H1 (cell line): ENCODE results near the gene SLC24A3. TPM values are rescaled to one million over a fixed set of nuclear protein-coding genes. Genes with fewer than 3 reads are reported as not detected.

Experiments
- CTCF ChIA-PET: fragments of 300-600 bp; sonication (Branson Sonifier 250); formaldehyde crosslinking; loops from one replicate; lab custom pipeline; 2021; ENCODE audit not compliant: partially characterized antibody; lab: Charles Lee
- POLR2A ChIA-PET: fragments of 300-600 bp; sonication (Branson Sonifier 250); formaldehyde crosslinking; loops from one replicate; lab custom pipeline; 2021; ENCODE audit warnings: inconsistent platforms; ENCODE audit not compliant: partially characterized antibody; lab: Charles Lee
- DNase-seq, 2 experiments: peaks; one replicate each; pipeline versions ENCODE4 v3.0.0 to v3.0.0-alpha.2; 2010 to 2022; ENCODE audit warnings: low spot score in 2 of 2, low read depth in 1 of 2, mixed read lengths in 1 of 2
- FAIRE-seq: peaks from 2 replicates; lab custom pipeline; 2011; peaks lifted over from hg19 to GRCh38; lab: Jason Lieb, UNC
- H2AFZ ChIP-seq: 2 replicates; pipeline ENCODE4 v1.8.1; 2012; ENCODE audit warnings: low read length, inconsistent platforms
- H2AK5ac ChIP-seq: 2 replicates; pipeline ENCODE4 v1.6.1; 2013; ENCODE audit warnings: low read depth, low read length
- H2BK120ac ChIP-seq: replicated peaks from 2 replicates; pipeline ENCODE3; 2013; ENCODE audit warnings: low read depth, low read length, inconsistent platforms
- H2BK12ac ChIP-seq: 2 replicates; pipeline ENCODE4 v1.6.1; 2013; ENCODE audit warnings: low read depth, low read length
- H2BK15ac ChIP-seq: 2 replicates; pipeline ENCODE4 v1.6.1; 2013; ENCODE audit warnings: low read length
- H2BK20ac ChIP-seq: 2 replicates; pipeline ENCODE4 v1.6.1; 2013; ENCODE audit warnings: low read length
- H2BK5ac ChIP-seq: 2 replicates; pipeline ENCODE4 v1.6.1; 2013; ENCODE audit warnings: low read depth, low read length
- H3K14ac ChIP-seq: 2 replicates; pipeline ENCODE4 v1.6.1; 2013; ENCODE audit warnings: inconsistent platforms; ENCODE audit not compliant: insufficient read length
- H3K18ac ChIP-seq: 2 replicates; pipeline ENCODE4 v1.6.1; 2013; ENCODE audit warnings: low read length; ENCODE audit errors: extremely low read depth
- H3K23ac ChIP-seq: 2 replicates; pipeline ENCODE4 v1.6.1; 2013; ENCODE audit warnings: inconsistent platforms; ENCODE audit not compliant: insufficient read length
- H3K23me2 ChIP-seq: 2 replicates; pipeline ENCODE4 v1.6.1; 2013; ENCODE audit warnings: low read depth, low read length
- H3K27ac ChIP-seq: 2 replicates; pipeline ENCODE4 v1.6.1; 2011; ENCODE audit warnings: low read depth, low read length, inconsistent platforms
- H3K27me3 ChIP-seq, 4 experiments: replicated peaks in 1 of 4; 1 replicate in 1 of 4; 2 replicates in 3 of 4; pipeline versions ENCODE4 v1.6.1 to v1.8.1; 2011 to 2013; ENCODE audit warnings: low read length in 3 of 4, mild to moderate bottlenecking in 3 of 4, inconsistent platforms in 2 of 4, mixed read lengths in 2 of 4, moderate library complexity in 1 of 4; ENCODE audit not compliant: control insufficient read depth in 3 of 4, insufficient read depth in 3 of 4; ENCODE audit errors: extremely low read depth in 1 of 4
- H3K36me3 ChIP-seq, 4 experiments: 2 replicates each; pipeline versions ENCODE4 v1.6.1 to v1.8.1; 2011 to 2013; ENCODE audit warnings: mild to moderate bottlenecking in 4 of 4, low read length in 3 of 4, moderate library complexity in 2 of 4, control low read depth in 1 of 4, inconsistent platforms in 1 of 4; ENCODE audit not compliant: insufficient read depth in 4 of 4, control insufficient read depth in 2 of 4
- H3K4ac ChIP-seq: replicated peaks from 2 replicates; pipeline ENCODE3; 2013; ENCODE audit warnings: low read length, low read depth, mixed read lengths, inconsistent platforms; ENCODE audit not compliant: insufficient read length
- H3K4me1 ChIP-seq, 4 experiments: replicated peaks in 1 of 4; 1 replicate in 1 of 4; 2 replicates in 3 of 4; pipeline versions ENCODE4 v1.6.1 to v1.8.1; 2011 to 2013; ENCODE audit warnings: low read length in 3 of 4, inconsistent platforms in 2 of 4, mixed read lengths in 1 of 4; ENCODE audit not compliant: insufficient read depth in 4 of 4, control insufficient read depth in 3 of 4
- H3K4me2 ChIP-seq, 2 experiments: 2 replicates each; pipeline versions ENCODE4 v1.6.1 to v1.8.1; 2011 to 2013; ENCODE audit warnings: low read depth in 2 of 2, low read length in 2 of 2, control low read depth in 1 of 2, inconsistent platforms in 1 of 2, mild to moderate bottlenecking in 1 of 2; ENCODE audit not compliant: insufficient read depth in 1 of 2
- H3K4me3 ChIP-seq, 4 experiments: fragments of 200-600, 300-600 bp in 1 of 4; sonication (generic), shearing (Covaris generic), sonication (Bioruptor Twin) in 1 of 4; 2 replicates each; pipeline versions ENCODE4 v1.5.1 to v1.8.1; 2011 to 2016; ENCODE audit warnings: low read length in 4 of 4, low read depth in 3 of 4, control low read depth in 2 of 4, inconsistent platforms in 2 of 4, mild to moderate bottlenecking in 2 of 4, mixed read lengths in 1 of 4, moderate library complexity in 1 of 4; ENCODE audit not compliant: insufficient read depth in 2 of 4; ENCODE audit errors: extremely low read depth in 1 of 4
- H3K56ac ChIP-seq: replicated peaks from 2 replicates; pipeline ENCODE3; 2013; ENCODE audit warnings: low read depth, mild to moderate bottlenecking, mixed read lengths, low read length, inconsistent platforms; ENCODE audit not compliant: insufficient read length
- H3K79me1 ChIP-seq: 2 replicates; pipeline ENCODE4 v1.6.1; 2013; ENCODE audit warnings: low read depth, low read length, control low read depth
- H3K79me2 ChIP-seq, 2 experiments: 2 replicates each; pipeline versions ENCODE4 v1.6.1 to v1.8.1; 2012 to 2013; ENCODE audit warnings: low read length in 2 of 2, mild to moderate bottlenecking in 2 of 2, inconsistent platforms in 1 of 2; ENCODE audit not compliant: insufficient read depth in 2 of 2, control insufficient read depth in 1 of 2
- H3K9ac ChIP-seq, 4 experiments: replicated peaks in 1 of 4; 1 replicate in 1 of 4; 2 replicates in 3 of 4; pipeline versions ENCODE4 v1.6.1 to v1.8.1; 2011 to 2013; ENCODE audit warnings: low read depth in 3 of 4, low read length in 3 of 4, control low read depth in 2 of 4, mild to moderate bottlenecking in 2 of 4, moderate library complexity in 2 of 4, inconsistent platforms in 1 of 4; ENCODE audit errors: extremely low read depth in 1 of 4
- H3K9me3 ChIP-seq, 2 experiments: 2 replicates each; pipeline versions ENCODE4 v1.6.1 to v1.8.1; 2012 to 2013; ENCODE audit warnings: mild to moderate bottlenecking in 2 of 2, moderate library complexity in 2 of 2, control low read depth in 1 of 2, inconsistent platforms in 1 of 2, low read depth in 1 of 2, low read length in 1 of 2, mixed read lengths in 1 of 2; ENCODE audit not compliant: insufficient read depth in 2 of 2
- H4K20me1 ChIP-seq, 2 experiments: replicated peaks in 1 of 2; 2 replicates each; pipeline versions ENCODE3 to v1.8.1; 2011 to 2013; ENCODE audit warnings: inconsistent platforms in 2 of 2, low read length in 2 of 2, mild to moderate bottlenecking in 1 of 2; ENCODE audit not compliant: insufficient read depth in 2 of 2, control insufficient read depth in 1 of 2
- H4K5ac ChIP-seq: 2 replicates; pipeline ENCODE4 v1.6.1; 2013; ENCODE audit warnings: low read length, low read depth, mixed read lengths, inconsistent platforms; ENCODE audit not compliant: insufficient read length
- H4K8ac ChIP-seq: 2 replicates; pipeline ENCODE4 v1.8.0; 2013; ENCODE audit warnings: mild to moderate bottlenecking, moderate library complexity, low read length, inconsistent platforms; ENCODE audit not compliant: insufficient read depth; ENCODE audit errors: extremely low read depth
- H4K91ac ChIP-seq: replicated peaks from 2 replicates; pipeline ENCODE3; 2013; ENCODE audit warnings: low read length, mixed read lengths, inconsistent platforms; ENCODE audit not compliant: insufficient read length
- ATF3 ChIP-seq: IDR thresholded peaks from 2 replicates; pipeline ENCODE4 v1.6.1; 2011; ENCODE audit warnings: low read depth, mild to moderate bottlenecking, low read length; ENCODE audit not compliant: insufficient read depth
- BRCA1 ChIP-seq: IDR thresholded peaks from 2 replicates; pipeline ENCODE4 v1.6.1; 2012; ENCODE audit warnings: low read depth, low read length, improper control_type of control experiment
- CTBP2 ChIP-seq: IDR thresholded peaks from 2 replicates; pipeline ENCODE4 v1.7.0; 2011; ENCODE audit warnings: borderline replicate concordance, mild to moderate bottlenecking, moderate library complexity, mixed read lengths, low read length; ENCODE audit not compliant: insufficient read depth, insufficient read length
- HDAC2 ChIP-seq, 2 experiments: fragments of 300-600 bp in 1 of 2; sonication (generic) in 1 of 2; IDR thresholded peaks; 2 replicates each; pipeline ENCODE4 v1.6.1; 2011 to 2012; ENCODE audit warnings: low read depth in 2 of 2, low read length in 2 of 2, mild to moderate bottlenecking in 2 of 2, moderate library complexity in 2 of 2, borderline replicate concordance in 1 of 2, inconsistent platforms in 1 of 2
- HDAC6 ChIP-seq: IDR thresholded peaks from one replicate; pipeline ENCODE4 v1.7.1; 2012; ENCODE audit warnings: low read depth, mild to moderate bottlenecking, inconsistent platforms, low read length, moderate library complexity
- JUN ChIP-seq: IDR thresholded peaks from 2 replicates; pipeline ENCODE4 v1.6.1; 2011; ENCODE audit warnings: low read depth, mild to moderate bottlenecking, improper control_type of control experiment, low read length
- JUND ChIP-seq: IDR thresholded peaks from 2 replicates; pipeline ENCODE4 v1.6.1; 2011; ENCODE audit warnings: mild to moderate bottlenecking, improper control_type of control experiment, low read length
- PHF8 ChIP-seq: fragments of 200-600 bp; sonication (generic); conservative IDR thresholded peaks from 2 replicates; pipeline ENCODE4 v1.7.1; 2012; ENCODE audit warnings: low read depth, mild to moderate bottlenecking, inconsistent platforms, low read length, moderate library complexity
- RFX5 ChIP-seq: IDR thresholded peaks from 2 replicates; pipeline ENCODE4 v1.6.1; 2011; ENCODE audit warnings: low read depth, low read length, improper control_type of control experiment, borderline replicate concordance
- SIN3A ChIP-seq, 2 experiments: IDR thresholded peaks in 1 of 2; conservative IDR thresholded peaks in 1 of 2; 2 replicates each; pipeline ENCODE4 v1.6.1; 2011 to 2012; ENCODE audit warnings: low read length in 2 of 2, improper control_type of control experiment in 1 of 2, low read depth in 1 of 2, mild to moderate bottlenecking in 1 of 2
- SP4 ChIP-seq: IDR thresholded peaks from 2 replicates; pipeline ENCODE4 v1.6.1; 2012; ENCODE audit warnings: low read length, inconsistent platforms
- SUZ12 ChIP-seq: fragments of 200-600 bp; sonication (generic); IDR thresholded peaks from 2 replicates; pipeline ENCODE4 v1.6.1; 2012; ENCODE audit warnings: mild to moderate bottlenecking, inconsistent platforms, low read length, moderate library complexity, mixed read lengths
- TBP ChIP-seq: IDR thresholded peaks from 2 replicates; pipeline ENCODE4 v1.6.1; 2011; ENCODE audit warnings: low read depth, low read length, improper control_type of control experiment
- TCF12 ChIP-seq: IDR thresholded peaks from 2 replicates; pipeline ENCODE4 v1.6.1; 2011; ENCODE audit warnings: low read depth, mild to moderate bottlenecking, low read length
- WGBS, 2 experiments: shearing (Covaris generic) in 1 of 2; methylation state at CpG; one replicate each; pipeline versions ENCODE4 v1.1.6 to v1.1.7; 2013 to 2015; ENCODE audit warnings: low lambda C conversion rate in 2 of 2, mixed read lengths in 2 of 2, inconsistent platforms in 1 of 2, low coverage in 1 of 2, missing lambda C conversion rate in 1 of 2; ENCODE audit not compliant: insufficient replicate concordance in 2 of 2, insufficient coverage in 1 of 2, insufficient read length in 1 of 2; ENCODE audit errors: extremely low coverage in 1 of 2, missing lambda C conversion rate in 1 of 2; 5-methylcytosine and 5-hydroxymethylcytosine counted together
- polyA plus RNA-seq, 7 experiments: library from polyadenylated mRNA; depleted of rRNA in 3 of 7; stranded (reverse) in 5 of 7; unstranded in 2 of 7; fragments of >200 nt in 5 of 7; fragments of 200-250 nt in 2 of 7; gene quantifications; 1 replicate in 5 of 7; 2 replicates in 1 of 7; 4 replicates in 1 of 7; pipeline versions ENCODE4 v1.2.1 to v1.2.3, GENCODE V29; 2011 to 2013; ENCODE audit warnings: missing spikeins in 2 of 7, mixed read lengths in 2 of 7
- total RNA-seq: library from RNA; stranded (reverse); fragmentation: NEBNext Ultra II Directional; extraction: Animal tissue kit (Norgen Biotek cat#: 25700); gene quantifications from 2 replicates; pipeline ENCODE4 v1.2.1, GENCODE V29; 2021

Gene SLC24A3
- total and polyA plus RNA-seq, 2 of the 8 experiments (the other 6 are each of a cell fraction or from before 2014, with no cell fraction given) = 4.5 to 6.3 TPM

DNA sequence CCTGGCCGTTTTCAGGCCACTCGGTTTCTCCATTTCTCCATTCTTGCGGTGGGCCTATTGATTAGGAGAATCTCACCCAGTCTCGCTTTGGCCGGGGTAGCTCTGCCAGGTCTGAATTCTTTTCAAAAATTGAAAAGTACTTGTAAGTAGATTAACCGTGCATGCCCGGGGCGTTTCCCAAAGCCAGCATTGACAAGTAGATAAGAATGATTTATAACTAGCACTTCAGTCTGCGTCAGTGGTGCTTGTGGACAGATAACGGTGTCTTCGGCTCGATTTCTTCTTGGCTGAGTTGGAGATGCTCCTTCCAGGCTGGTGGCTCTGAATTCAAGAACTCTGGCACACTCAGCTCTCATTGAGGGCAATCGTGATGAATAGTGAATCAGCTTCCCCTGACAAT lies 29.0 kb downstream of the SLC24A3 start:
- Histone ChIP-seq H4K5ac (no peak overlapping the region), H2BK5ac (no peak overlapping the region), H3K27me3 (no peaks in the 10 kb centered on the region), H3K4me1 (no peaks in the 10 kb centered on the region), H3K9me3 (no peaks in the 10 kb centered on the region; a peak in 1 of 4 replicates), H3K4ac (no peak overlapping the region), H2BK120ac (no peak overlapping the region), H2AK5ac (no peak overlapping the region), H3K79me1 (no peaks in the 10 kb centered on the region), H3K56ac (no peak overlapping the region), H3K14ac (no peak overlapping the region), H2BK20ac (no peak overlapping the region), H3K36me3 (no peaks in the 10 kb centered on the region), H3K23me2 (no peaks in the 10 kb centered on the region), H3K23ac (no peak overlapping the region), H3K9ac (no peak overlapping the region), H2BK15ac (no peak overlapping the region), H4K20me1 (no peaks in the 10 kb centered on the region), H2AFZ (no peak overlapping the region), H3K79me2 (no peaks in the 10 kb centered on the region), H4K8ac (no peak overlapping the region), H3K27ac (no peak overlapping the region), H3K4me2 (no peak overlapping the region), H3K18ac (no peak overlapping the region), H3K4me3 (no peak overlapping the region), H2BK12ac (no peak overlapping the region), H4K91ac (no peak overlapping the region)
- FAIRE-seq (no peak), DNase-seq (peak in 1 of 2 experiments; percentile 13)
- 94% methylated on average over 13 of the region's 13 CpGs; no CpG with 5 or more reads in 1 of the 2 experiments for WGBS, 2 experiments
- ChIA-PET CTCF (no interaction called here), POLR2A (no interaction called here)
- TF ChIP-seq CTBP2 (no peak), BRCA1 (no peak), ATF3 (no peak), JUND (no peak), TBP (no peak), PHF8 (no peak), SP4 (no peak), SIN3A (conservative IDR thresholded peaks at IDR 0.05 in 1 of 2, IDR thresholded peaks at IDR 0.05 in 1 of 2; ENCODE audit: low read depth in 1 of 2, low read length in 2 of 2) (no peak), HDAC6 (no peak), SUZ12 (no peak), TCF12 (no peak), JUN (no peak), HDAC2 (IDR thresholded peaks at IDR 0.05; ENCODE audit: borderline replicate concordance in 1 of 2, low read depth in 2 of 2, low read length in 2 of 2) (no peak), RFX5 (no peak)
